Brain pericyte (primary cell): ENCODE measurements around the gene BIK.
"Not testable (repeated sequence)": the region's sequence is repeated elsewhere in the genome, so short reads cannot be mapped to it uniquely, and the experiment has no call there.

Source experiments
- DNase-seq: peaks from one replicate; pipeline ENCODE4 v3.0.0-alpha.2; 2012; ENCODE audit warnings: low read depth, low spot score

Gene BIK

DNA sequence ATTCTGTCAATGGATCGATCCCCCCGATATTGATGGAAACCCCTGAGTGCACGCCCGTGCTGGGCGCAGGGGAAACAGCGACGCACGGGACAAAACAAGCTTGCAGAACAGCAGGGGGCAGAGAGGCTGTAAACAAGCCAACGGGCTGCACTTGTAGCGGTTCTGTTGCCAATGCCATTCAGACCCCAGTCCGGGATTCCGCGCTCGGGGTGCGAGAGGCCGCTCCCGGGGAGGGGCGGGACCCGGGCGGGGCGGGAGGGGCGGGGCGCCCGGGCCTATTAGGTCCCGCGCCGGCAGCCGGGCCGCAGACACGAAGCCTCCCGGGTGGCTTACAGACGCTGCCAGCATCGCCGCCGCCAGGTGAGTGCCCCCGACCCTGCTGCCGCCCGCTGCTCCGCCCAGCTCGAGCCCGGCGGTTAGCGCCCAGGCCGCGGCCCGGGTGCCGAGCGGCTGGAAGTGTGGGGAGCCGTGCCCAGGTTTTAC is at the start of gene BIK:
Gene BIK (plus strand): TSS at position 307 of the 483 bp plus-strand sequence. CDS start 13,273 bp downstream, outside the sequence.
- no peak for DNase-seq

DNA sequence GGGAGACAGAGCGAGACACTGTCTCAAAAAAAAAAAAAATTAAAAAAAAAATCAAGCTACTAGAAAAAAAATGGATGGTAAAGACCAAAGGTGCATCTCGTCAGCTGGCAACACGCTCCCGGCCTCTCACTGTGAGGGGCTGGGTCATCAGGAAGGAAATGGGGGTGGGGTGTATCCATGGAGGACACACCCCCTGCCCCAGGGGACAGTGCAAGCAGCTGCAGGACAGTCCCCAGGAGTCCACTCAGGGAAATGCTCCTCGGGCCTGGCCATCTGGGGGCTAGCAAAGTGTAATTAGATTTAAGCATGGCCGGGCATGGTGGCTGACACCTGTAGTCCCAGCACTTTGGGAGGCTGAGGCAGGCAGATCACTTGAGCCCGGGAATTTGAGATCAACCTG is 44.4 kb upstream of the BIK start:
- no peak for DNase-seq

- no peak for DNase-seq
These were observed 43.6 kb upstream of the BIK start for GRCh38 chr22:43066844-43067385.

DNA sequence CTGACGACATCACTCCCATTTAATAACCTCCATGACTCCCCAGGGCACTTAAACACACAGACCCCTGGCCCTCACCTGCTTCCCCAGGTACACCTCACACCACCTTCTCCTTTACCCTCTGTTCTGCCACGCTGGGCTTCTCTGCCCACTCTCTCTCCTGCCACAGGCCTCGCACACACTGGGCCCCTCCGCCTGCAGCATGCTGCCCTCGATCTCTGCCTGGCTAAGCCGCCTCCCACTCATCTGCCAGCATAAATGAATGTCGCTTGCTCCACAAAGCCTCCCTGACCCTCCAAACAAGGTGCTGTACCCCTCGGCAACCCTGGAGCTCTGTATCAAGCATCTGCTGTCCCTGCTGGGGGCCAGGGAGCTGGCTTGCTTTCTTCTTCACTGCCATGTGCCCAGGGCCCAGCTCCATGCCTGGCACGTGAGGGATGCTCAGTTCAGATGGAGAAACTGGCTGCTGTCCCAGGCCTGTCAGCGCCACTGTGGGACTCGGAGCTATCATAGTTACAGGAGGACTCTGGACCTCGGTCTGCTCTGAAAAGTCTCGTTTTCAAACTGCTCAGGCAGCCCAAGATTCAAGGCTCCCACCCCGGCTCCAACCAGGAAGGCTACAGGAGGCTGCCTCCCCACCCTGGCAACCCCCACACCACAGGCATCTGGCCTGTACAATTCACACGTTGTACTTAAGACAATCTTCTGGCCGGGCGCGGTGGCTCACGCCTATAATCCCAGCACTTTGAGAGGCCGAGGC is 33.3 kb upstream of the BIK start:
- DNase-seq = no peak

GRCh38 chr22:43078522-43078921 is 32.0 kb upstream of the BIK start:
- no peak for DNase-seq

GRCh38 chr22:43079742-43080141 is 30.8 kb upstream of the BIK start:
- DNase-seq = no peak

DNA sequence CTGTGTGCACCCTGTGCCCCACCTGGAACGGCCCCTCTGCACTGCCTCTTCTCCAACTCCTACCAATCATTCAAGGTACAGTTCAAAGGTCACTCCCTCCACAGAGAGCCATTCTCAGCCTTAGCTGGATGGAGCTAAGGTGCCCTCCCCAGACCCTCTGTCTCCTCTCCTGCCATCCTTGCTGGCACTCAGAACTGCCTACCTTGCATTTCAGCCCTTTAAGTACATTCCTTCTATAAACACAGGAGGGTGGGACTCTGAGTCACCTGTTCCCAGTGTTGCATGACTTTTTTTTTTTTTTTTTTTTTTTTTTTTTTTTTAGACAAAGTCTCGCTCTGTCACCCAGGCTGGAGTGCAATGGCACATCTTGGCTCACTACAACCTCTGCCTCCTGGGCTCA is 29.9 kb upstream of the BIK start:
- no peak for DNase-seq

DNA sequence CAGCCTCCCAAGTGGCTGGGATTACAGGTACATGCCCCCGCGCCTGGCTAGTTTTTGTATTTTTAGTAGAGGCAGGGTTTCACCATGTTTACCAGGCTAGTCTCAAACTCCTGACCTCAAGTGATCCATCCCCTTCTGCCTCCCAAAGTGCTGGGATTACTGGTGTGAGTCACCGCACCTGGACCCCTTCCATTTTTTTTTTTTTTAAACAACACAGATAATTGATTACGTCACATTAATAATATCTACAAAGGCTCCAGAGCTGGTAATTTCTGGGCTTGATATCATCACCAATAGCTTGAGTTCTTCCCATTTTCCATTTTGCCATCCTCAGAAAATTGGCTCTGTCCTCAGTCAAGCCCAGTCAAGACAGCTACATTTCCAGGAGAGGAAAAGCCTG is 28.6 kb upstream of the BIK start:
- no peak for DNase-seq

GRCh38 chr22:43085658-43086606 is 24.6 kb upstream of the BIK start:
- DNase-seq = no peak

GRCh38 chr22:43088627-43088983 is 21.9 kb upstream of the BIK start:
- no peak for DNase-seq

DNA sequence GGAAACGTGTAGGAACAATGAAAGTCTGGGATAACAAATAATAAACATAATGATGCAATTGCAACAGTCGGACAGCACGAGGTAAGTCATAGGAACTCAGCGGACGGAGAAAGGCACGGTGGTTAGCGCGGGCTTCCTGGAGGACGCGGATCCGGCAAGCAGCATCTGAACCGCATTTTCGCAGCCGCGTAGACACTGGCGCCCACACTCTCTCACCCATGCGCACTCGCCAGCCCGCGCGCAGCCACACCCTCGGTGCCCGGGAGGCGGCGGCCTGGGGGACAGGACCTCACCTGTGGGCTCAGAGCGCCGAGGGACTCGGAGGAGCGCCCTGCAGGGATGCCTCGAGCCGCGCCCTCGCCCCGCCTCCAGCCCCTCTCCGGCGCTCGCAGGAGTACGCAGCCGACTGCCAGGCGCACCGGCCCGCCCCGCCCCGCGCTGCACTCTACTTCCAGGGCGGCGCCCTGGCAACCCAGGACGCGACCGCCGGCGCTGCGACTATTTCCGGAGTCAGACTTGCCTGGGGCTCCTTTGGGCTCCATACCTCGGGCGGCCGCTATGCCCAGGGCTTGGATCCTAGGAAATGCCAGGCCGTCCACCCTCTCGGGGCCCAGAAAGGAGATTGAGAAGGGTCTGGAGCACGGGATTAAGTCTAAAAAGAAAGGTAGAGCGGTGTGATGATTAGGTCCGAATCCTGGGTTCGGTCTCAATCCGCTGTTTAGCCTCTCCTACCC is 21.4 kb upstream of the BIK start, which contains the start of gene TTLL1:
Gene TTLL1 (minus strand): TSS at position 408 of the 734 bp plus-strand sequence. CDS start 13,805 bp downstream, outside the sequence.
- DNase-seq = peak; percentile 42

DNA sequence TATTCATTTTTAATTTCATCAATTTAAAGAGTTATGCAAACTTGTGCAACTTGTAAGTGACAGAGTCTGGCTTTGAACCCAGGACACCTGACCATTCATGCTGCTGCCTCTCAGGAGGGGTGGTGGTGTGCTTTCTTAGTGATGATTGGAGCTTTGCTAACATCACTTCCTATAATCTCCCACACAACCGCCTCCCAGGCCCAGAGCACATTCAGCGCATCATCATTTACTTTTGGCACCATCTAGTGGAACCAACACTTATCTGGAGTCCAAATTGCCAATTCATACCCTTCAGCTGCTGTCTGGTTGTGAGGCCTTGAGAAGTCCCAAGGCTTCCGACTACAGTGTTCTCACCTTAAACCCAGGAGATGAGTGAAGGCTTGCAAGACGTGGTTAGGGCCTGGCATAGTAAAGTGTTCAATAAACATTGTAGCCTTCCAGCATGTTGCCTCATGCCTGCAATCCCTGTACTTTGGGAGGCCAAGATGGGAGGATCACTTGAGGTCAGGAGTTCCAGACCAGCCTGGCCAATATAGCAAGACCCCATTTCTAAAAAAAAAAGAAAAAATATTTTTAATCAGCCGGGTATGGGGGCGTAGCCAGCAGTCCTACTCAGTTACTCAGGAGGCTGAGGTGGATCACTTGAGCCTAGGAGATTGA is 20.3 kb upstream of the BIK start:
- peak; percentile 64 for DNase-seq

- DNase-seq = no peak
These were observed 18.5 kb upstream of the BIK start for GRCh38 chr22:43092085-43092484.

- no peak for DNase-seq
These were observed 16.5 kb upstream of the BIK start for GRCh38 chr22:43094085-43094484.

- DNase-seq = no peak
These were observed 16.0 kb upstream of the BIK start for GRCh38 chr22:43094551-43094950.

DNA sequence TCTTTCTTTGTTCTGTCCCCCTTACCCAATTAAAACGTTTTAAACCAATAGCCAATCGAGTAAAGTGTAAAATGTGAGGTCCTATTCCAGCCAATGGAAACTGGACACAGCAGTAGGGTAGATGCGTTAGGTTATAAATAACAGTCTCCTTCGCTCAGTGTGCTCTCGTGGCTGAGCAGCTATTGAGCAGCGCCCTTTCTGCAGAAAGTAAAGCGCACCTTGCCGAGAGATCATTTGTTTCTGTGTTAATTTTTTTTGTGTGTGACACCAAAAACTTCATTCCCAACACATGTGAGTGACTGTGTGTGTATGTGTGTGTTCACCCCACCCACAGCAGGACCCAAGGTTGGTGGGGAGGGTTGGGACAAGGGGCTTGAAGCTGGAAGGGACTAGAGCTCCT is 14.1 kb upstream of the BIK start:
- no peak for DNase-seq

- no peak for DNase-seq
These were observed 12.2 kb upstream of the BIK start for GRCh38 chr22:43098356-43098755.

DNA sequence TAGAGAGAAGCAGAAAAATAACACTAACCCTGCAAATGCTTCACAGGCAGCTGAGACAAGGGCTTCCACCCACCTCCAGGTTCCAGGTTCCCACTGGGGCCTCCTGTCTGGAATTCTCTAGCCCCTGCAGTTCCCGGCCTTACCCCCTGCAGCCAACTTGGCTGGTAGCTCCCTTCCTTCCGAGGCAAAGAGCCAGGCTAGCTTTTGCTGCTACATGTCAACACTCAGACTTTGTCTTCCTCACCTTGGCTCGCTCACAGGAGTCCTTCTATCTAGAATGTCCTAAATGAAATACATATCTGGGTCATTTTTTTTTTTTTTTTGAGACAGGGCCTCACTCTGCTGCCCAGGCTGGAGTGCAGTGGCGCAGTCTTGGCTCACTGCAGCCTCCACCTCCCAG is 11.5 kb upstream of the BIK start:
- DNase-seq = no peak

DNA sequence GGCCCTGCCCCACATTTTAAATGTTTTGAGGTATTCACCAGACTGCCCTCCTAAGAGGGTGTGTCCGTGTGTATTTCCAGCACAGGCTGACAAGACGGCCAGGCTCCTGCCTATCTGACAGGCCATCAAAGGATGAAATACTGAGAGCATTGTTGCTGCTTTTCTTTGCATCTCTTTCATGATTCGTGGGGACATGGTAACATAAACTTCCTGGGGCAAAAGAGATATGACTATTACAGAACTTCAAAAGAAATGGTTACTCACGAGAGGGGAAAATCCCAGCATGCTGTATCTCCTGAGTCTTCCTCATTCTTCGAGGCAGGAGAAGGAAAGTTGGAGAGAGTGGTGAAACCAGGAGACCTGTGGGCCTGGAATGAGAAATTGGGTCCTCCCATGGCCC is 10.3 kb upstream of the BIK start:
- no peak for DNase-seq

GRCh38 chr22:43101306-43101705 is 9.2 kb upstream of the BIK start:
- DNase-seq = no peak

DNA sequence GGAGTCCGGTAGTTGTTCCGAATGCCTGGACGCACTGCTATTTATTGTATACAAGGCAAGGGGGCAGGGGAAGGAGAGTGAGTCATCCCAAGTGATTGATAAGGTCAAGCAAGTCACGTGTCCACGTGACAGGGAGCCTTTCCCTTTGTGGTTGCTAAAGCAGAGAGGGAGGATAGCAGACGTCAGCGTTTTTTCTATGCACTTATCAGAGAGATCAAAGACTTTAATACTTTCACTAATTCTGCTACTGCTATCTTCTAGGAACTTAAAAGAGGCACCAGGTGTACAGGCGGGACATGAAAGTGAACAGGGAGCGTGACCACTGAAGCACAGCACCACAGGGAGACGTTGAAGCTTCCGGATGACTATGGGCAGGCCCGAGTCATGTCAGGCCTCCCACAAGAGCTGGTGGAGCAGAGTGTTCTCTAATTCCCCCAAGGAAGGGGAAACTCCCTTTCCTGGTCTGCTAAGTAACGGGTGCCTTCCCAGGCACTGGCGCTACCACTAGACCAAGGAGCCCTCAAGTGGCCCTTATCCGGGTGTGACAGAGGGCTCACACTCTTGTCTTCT is 6.4 kb upstream of the BIK start:
- DNase-seq = not testable (repeated sequence)
